DOHH2 (cell line): ENCODE results near the gene CD300LF.

Source experiments
- H3F3A ChIP-seq: fragments of 200-600 bp; sonication (generic), shearing (Covaris generic); 2 replicates; pipeline ENCODE4 v1.6.0; 2016; ENCODE audit warnings: antibody characterized with exemption, mild to moderate bottlenecking; ENCODE audit not compliant: control insufficient read depth, insufficient read depth
- H3K27ac ChIP-seq: fragments of 200-600 bp; sonication (generic); 2 replicates; pipeline ENCODE4 v1.5.1; 2014; ENCODE audit warnings: low read depth, mild to moderate bottlenecking, low read length, moderate library complexity
- H3K27me3 ChIP-seq: fragments of 200-600 bp; sonication (generic); 2 replicates; pipeline ENCODE4 v1.6.1; 2014; ENCODE audit warnings: mild to moderate bottlenecking, low read length, mixed read lengths; ENCODE audit not compliant: control insufficient read depth
- H3K36me3 ChIP-seq: fragments of 200-600 bp; sonication (generic); 2 replicates; pipeline ENCODE4 v1.6.1; 2014; ENCODE audit warnings: mild to moderate bottlenecking, low read length, moderate library complexity, mixed read lengths; ENCODE audit not compliant: control insufficient read depth
- H3K4me1 ChIP-seq: fragments of 200-600 bp; sonication (generic); 2 replicates; pipeline ENCODE4 v1.6.1; 2014; ENCODE audit warnings: mild to moderate bottlenecking, low read length, mixed read lengths; ENCODE audit not compliant: control insufficient read depth
- H3K4me2 ChIP-seq: fragments of 200-600 bp; sonication (generic); 2 replicates; pipeline ENCODE4 v1.6.0; 2014; ENCODE audit warnings: mild to moderate bottlenecking, low read length, moderate library complexity
- H3K4me3 ChIP-seq: fragments of 200-600 bp; sonication (generic); 2 replicates; pipeline ENCODE4 v1.5.1; 2014; ENCODE audit warnings: mild to moderate bottlenecking, low read length, mixed read lengths
- H3K79me2 ChIP-seq: fragments of 200-600 bp; sonication (generic); 2 replicates; pipeline ENCODE4 v1.6.1; 2014; ENCODE audit warnings: mild to moderate bottlenecking, low read length, mixed read lengths; ENCODE audit not compliant: control insufficient read depth
- H3K9me2 ChIP-seq: fragments of 200-600 bp; sonication (generic); replicated peaks from 2 replicates; pipeline ENCODE4 v1.6.1; 2014; ENCODE audit warnings: mild to moderate bottlenecking, low read length, mixed read lengths; ENCODE audit not compliant: control insufficient read depth
- H3K9me3 ChIP-seq: fragments of 200-600 bp; sonication (generic); 2 replicates; pipeline ENCODE4 v1.6.1; 2014; ENCODE audit warnings: antibody characterized with exemption, low read length, mixed read lengths; ENCODE audit not compliant: control insufficient read depth, insufficient read depth
- H4K20me1 ChIP-seq: fragments of 200-600 bp; sonication (generic); 2 replicates; pipeline ENCODE4 v1.6.0; 2014; ENCODE audit warnings: low read depth, mild to moderate bottlenecking, antibody characterized with exemption, low read length, moderate library complexity; ENCODE audit not compliant: control insufficient read depth, insufficient read depth
- CTCF ChIP-seq: fragments of 200-600 bp; sonication (generic); IDR thresholded peaks from one replicate; pipeline ENCODE4 v1.5.1; 2014; ENCODE audit warnings: antibody characterized with exemption, mild to moderate bottlenecking, low read depth, low read length; ENCODE audit not compliant: poor library complexity, severe bottlenecking
- EZH2phosphoT487 ChIP-seq: fragments of 200-600 bp; sonication (generic); IDR thresholded peaks from 2 replicates; pipeline ENCODE4 v1.6.1; 2017; ENCODE audit warnings: borderline replicate concordance, mild to moderate bottlenecking, antibody characterized with exemption, low read length, moderate library complexity, mixed read lengths

CD300LF gene

DNA sequence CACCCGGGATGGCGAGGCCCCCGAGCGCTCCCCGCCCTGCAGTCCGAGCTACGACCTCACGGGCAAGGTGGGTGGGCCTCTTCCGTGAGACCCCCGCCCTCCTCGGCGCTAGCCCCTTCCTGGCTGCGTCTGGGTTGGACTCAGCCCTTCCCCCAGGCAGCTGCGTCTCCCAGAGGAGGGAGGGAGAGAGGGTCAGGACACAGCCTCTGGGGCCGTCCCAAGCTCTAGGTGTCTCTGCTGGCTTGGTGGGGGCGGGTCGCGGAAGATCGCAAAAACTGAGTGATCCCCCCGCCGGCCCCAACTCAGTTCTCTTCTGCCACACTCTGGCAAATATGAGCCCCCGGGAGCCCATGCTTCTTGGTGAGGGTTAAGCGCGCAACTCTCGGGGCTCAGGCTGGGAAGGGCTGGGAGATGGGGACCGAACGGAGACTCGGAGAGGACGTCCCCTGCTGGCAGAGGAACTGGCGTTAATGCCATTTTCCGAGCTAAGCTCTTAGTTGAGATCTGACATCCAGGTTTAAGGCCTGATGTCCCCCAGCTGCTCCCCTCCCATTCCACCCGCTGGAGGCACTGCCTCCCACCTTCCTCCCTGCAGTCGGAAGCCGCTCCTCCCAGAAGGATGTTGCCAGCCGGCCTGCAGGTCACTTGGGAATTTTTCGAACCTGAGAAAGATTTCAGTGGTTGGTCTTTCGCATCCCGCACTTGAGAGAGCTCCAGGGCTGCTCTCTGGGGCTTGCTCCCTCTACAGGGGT is 24.8 kb upstream of the CD300LF start:
- peak overlapping the region; percentile 67 for H3K4me3 ChIP-seq
- no peaks in the 10 kb centered on the region for H3K36me3 ChIP-seq
- peaks cover 65% of the 10 kb centered on the region for H3K4me1 ChIP-seq
- H4K20me1 ChIP-seq: no peaks in the 10 kb centered on the region
- peaks cover 2% of the 10 kb centered on the region; the same call in 1 of the 2 replicates for H3K9me3 ChIP-seq
- TF ChIP-seq EZH2phosphoT487 (no peak), CTCF (peak; percentile 66)
- H3K79me2 ChIP-seq: no peaks in the 10 kb centered on the region
- H3K27ac ChIP-seq: peak overlapping the region; percentile 49
- H3F3A ChIP-seq: peaks cover 11% of the 10 kb centered on the region
- H3K27me3 ChIP-seq: 0 out of 2 replicates have a peak, but pooled peaks cover 6% of the 10 kb centered on the region
- H3K9me2 ChIP-seq: no peaks in the 10 kb centered on the region
- peak overlapping the region; percentile 78 for H3K4me2 ChIP-seq

DNA sequence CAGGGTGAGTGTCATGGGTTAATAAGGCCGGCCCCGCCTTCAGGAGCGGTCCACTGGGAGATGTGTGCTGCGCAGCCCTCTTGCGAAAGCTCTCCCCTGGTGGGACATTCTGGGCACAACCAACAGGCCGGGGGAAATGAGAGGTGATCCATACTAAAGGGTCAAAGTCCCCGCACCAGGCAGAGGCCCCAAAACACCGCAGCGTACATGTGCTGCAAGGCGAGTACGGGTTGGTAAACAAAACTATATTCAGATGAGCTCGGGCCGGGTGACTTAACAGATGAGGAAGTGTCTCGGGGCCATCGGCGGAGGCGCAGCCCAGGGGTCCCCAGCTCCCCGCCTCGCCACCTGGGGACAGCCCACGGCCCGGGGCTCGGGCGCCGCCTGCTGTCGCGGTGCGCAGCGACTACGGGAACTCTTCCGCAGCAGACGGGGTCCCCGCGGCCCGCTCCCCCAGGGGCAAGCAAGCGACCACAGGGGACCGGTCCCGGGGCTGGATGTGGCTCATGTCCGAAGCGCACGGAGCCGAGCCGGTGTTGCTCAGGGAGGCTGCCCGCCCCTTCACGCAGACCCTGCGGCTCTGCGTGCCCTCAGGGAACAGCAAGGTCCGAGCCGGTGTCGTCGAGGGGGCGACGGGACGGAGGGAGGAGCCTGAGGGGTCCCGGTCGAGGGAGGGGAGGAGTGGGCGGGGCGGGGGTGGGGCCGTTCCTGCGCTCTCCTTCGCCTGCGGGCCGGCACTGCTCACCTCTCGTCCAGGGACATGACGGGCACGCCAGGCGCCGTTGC is 24.0 kb upstream of the CD300LF start, which contains the start of gene RAB37:
TSS of gene RAB37 (plus strand) at position 744 of the 786 bp plus-strand sequence. CDS start at position 761, 17 bp downstream.
- Histone ChIP-seq H3K4me3 (peak within 1 kb of the TSS; percentile 67), H3K4me1 (peaks cover 57% of the 10 kb centered on the region), H3F3A (peaks cover 3% of the 10 kb centered on the region), H3K36me3 (no peaks in the 10 kb centered on the region), H3K27me3 (0 out of 2 replicates have a peak, but pooled peaks cover 6% of the 10 kb centered on the region), H3K9me3 (peaks cover 5% of the 10 kb centered on the region; the same call in 1 of the 2 replicates), H3K9me2 (no peaks in the 10 kb centered on the region), H3K4me2 (peak within 1 kb of the TSS; percentile 78), H3K27ac (peak within 1 kb of the TSS; percentile 49), H4K20me1 (no peaks in the 10 kb centered on the region), H3K79me2 (no peaks in the 10 kb centered on the region)
- no peak for TF ChIP-seq EZH2phosphoT487
- TF ChIP-seq CTCF: peak; percentile 64

DNA sequence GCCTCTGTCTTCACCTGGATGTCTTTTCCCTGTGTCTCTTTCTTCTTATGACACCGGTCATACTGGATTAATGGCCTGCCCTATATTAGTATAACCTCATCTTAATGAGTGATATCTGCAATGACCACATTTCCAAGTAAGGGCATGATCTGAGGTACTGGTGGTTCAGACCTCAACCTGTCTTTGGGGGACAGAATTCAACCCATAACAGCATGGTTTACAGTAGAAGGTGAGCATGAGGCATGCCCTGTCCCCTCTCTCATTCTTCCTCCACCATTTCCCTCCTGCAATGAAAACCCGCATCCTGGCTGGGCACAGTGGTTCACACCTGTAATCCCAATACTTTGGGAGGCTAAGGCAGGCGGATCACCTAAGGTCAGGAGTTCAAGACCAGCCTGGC is 21.5 kb upstream of the CD300LF start:
- Histone ChIP-seq H3F3A (no peaks in the 10 kb centered on the region; the same call in 1 of the 2 replicates), H3K27me3 (0 out of 2 replicates have a peak, but pooled peaks cover 6% of the 10 kb centered on the region), H3K79me2 (no peaks in the 10 kb centered on the region), H3K36me3 (no peaks in the 10 kb centered on the region), H3K27ac (no peak overlapping the region), H3K4me2 (no peak overlapping the region), H3K4me1 (peaks cover 37% of the 10 kb centered on the region), H3K9me3 (peaks cover 5% of the 10 kb centered on the region; the same call in 1 of the 2 replicates), H4K20me1 (no peaks in the 10 kb centered on the region), H3K9me2 (no peaks in the 10 kb centered on the region), H3K4me3 (no peak overlapping the region)
- no peak for TF ChIP-seq CTCF
- no peak for TF ChIP-seq EZH2phosphoT487
